HG03432 (cell line): ENCODE results near the gene CDK4.
"Not testable (repeated sequence)": the region's sequence is repeated elsewhere in the genome, so short reads cannot be mapped to it uniquely, and the experiment has no call there.

Experiments
- ATAC-seq: cut with Tn5 transposase; IDR thresholded peaks from one replicate; pipeline ENCODE4 v1.9.1; 2021; ENCODE audit warnings: mild to moderate bottlenecking, moderate library complexity; ENCODE audit not compliant: unreplicated experiment

Gene CDK4

DNA sequence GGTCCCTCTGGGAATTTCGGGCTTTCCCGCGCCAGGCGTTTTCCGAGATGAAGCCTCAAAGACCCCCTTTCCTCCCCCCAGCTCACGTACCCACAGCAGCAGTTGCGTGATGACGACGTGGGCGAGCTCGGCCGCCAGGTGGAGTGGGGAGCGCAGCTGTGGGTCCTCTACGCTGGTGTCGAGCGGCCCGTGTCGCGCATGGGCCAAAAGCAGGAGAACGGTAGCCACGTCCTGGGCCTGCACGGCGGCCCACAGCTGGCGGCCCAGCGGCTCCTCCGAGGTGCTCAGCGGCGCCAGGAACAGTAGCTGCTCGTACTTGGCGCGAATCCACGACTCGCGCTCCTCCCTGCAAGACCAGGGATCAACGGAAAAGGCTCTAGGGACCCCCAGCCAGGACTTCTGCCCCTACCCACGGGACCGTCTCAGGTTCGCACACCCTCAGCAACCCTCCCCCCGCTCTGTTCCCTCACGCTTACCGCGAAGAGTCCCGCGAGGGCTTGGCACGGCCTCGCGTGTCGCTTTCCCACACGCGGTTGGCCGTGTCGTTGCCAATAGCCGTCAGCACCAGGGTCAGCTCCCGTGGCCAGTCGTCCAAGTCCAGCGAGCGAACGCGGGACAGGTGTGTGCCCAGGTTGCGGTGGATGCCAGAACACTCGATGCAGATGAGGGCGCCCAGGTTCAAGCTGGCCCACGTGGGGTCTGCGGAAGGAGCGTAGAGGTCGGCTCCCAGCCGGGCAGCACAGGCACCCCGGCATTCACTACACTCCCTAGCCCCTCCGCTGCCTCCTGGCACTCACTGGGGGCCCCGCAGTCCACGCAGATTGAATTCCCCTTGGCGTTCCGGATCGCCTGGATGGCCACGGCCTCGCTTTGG lies 25.0 kb downstream of the CDK4 start:
- ATAC-seq: no peak

DNA sequence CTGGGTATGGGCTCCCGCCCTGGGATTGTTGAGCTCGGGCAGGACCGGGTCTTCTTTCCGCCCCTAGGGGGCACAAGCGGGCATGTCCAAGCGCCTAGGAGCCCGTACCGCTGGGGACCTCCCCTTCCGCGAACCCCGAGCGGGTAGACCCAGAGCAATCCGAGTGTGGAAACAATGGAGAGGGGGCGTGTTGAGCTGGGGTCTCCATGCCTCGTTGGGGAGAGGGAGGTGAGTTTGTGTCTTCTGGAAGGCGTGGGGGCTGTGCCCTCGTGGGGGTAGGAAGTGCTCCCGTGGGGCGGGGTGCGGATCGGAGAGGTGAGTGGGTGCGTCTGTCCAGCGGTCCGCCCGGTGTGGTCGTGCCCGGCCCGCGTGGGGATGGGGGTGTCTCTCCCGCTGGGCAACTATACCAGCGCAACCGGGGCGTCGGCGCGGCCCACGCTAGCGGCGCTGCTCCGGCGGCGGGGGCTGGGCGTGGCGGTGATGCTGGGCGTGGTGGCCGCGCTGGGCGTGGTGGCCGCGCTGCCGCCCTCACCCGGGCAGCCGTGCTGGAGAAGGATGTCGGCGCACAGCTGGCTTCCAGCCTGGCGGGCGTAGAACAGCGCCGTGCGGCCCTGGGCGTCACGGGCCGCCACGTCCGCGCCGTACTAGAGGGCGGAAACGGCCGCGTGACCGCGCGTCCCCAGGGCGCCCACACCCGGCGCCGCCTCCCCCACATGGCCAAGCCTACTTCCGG lies 25.8 kb downstream of the CDK4 start:
- ATAC-seq: no peak

DNA sequence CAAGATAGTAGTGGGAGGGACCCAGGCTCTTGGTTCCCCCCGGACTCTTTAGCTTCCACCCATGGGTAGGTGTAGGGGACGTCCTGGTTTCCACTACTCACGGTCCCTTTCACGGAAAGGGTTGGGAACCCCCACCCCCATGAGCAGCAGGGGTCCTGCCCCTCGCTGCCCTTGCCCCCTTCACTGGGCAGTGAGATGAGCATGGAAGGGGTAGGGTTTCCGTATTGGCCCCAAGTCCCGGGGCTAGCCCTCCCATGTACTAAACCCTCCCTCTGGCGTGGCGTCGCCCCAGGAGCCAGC lies 26.3 kb downstream of the CDK4 start:
- ATAC-seq: no peak

DNA sequence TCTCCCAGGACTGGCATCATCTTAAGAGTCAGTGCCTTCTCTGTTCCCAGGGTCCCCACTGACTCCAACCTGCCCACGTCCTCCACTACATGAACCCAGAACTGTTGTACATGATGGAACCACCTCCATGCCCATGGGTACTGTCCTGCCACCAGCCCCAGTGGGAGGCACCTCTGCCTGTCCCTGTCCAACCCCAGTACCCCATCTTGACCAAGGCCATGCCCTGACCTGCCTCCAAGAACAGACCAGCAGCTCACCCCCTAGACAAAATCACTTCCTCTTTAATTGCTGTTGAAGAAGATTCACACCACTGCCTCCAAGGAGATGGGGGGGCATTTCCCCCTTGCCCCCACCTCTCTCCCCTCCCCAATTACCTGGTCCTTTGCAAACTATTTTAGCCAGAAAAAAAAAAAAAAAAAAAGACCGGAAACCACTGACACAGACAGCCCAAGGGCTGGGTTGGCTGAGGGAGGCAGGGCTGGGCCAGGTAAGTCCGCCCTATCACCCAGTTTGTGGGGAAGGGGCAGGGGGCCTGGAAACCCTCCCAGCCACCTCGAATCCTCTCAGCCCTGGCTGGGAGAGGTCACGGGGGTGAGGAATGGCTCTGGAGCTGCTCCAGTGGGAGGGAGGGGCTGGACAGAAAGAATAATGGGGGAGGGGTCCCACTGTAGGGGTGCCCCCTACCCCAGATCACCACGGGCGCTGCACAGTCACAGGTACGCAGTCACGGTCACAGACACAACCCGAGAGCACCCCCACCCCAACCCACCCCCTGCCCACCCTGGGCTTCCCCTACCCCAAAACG lies 27.0 kb downstream of the CDK4 start:
- no peak for ATAC-seq

DNA sequence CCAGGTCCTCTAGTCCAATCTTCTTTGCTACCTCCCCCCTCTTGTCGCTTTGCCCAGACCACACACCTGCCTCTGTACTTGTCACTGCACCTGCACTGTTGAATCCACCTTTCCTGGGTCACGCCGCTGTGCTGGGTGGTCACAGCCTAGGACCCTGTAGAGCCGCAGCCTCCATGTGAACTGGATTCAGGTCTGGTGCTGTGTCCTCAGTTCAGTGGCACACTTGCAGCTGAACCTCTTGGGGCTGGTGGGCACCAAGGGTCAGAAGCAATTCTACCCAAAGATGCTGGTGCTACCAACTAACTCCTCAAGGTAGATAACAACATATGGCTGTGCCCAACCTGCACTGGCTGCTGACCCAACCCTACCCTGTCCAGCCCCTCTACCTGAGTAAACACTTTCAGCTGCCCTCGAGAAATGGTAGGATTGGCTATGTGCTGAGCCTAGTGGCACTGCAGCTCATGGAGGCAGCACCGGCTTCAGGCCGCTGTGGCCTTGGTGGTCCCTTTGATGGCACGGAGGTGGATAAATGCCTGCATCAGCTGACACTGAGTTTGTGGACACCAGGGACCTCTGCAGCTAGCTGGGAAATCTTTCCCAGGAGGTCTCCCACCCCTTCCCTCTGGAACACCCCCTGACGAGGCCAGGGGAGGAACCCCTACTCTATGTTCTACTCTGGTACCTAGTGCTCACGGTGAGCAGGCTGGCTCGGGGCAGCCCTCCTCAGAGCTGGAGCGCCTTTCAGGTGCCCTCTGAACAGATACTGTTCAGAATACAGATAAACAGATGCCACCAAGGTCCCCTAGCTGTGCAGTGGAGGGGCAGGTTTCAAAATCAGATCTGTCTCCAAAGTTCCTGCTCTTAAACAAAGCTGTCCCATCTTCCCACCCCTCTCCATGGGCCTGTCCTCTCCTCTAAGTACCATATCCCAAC lies 27.8 kb downstream of the CDK4 start:
- no peak for ATAC-seq

DNA sequence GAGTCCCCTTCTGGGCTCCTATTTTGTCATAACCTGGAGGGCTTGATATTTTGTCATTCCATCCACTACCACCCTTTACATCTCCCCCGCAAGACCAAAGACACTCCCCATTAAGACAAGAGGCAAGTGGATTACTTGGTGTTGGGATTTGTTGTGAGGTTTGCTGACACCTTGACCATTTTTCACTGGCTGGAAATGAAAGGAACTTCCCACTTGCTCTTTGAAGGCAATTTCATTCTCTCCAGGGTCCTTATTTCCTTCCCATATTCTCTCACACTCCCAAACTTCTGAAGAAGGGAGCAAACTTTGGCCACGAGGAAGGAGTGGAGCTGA lies 28.5 kb downstream of the CDK4 start:
- ATAC-seq: no peak

DNA sequence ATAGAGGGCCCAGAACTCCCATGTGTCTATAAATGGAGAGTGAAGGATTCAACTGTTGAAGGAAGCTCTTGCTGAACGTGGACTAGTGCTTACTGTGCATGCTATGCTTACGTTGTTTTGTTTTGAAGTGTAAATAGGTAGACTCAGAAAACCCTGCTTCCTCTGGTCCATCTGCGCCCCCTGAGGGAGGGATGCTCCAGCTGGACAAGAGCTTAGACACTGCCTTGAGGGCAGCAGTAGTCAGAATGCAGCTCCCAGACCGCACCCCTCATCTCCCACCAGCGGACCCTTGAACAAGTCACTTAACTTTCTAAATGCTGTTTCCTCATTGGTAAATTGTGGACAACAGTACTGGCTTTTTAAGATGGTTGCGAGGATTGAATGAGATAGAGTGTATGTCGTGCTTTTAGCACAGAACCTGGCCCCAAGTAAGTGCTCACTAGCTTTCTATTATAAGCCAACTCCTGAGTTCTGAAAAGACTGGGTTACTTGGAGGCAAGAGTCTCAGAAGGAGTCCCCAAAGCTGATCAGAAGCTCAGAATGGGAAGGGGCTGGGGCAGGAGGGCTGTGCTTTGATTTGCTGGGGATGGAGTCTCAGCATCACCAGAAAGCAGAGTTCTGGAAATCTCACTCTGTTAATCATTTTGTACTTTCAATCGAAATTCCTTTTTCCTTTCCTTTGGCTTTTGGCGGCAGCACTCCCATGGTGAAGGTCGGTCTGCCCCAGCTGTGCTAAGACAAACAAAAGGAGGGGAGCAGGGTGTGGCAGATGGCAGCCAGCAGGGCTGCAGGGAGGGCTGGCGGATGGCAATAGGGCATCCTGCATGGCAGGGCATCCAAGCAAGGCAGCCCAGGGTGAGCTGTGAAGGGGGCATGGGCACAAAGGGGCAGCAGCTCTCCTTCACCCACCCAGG lies 29.1 kb downstream of the CDK4 start:
- ATAC-seq: no peak

DNA sequence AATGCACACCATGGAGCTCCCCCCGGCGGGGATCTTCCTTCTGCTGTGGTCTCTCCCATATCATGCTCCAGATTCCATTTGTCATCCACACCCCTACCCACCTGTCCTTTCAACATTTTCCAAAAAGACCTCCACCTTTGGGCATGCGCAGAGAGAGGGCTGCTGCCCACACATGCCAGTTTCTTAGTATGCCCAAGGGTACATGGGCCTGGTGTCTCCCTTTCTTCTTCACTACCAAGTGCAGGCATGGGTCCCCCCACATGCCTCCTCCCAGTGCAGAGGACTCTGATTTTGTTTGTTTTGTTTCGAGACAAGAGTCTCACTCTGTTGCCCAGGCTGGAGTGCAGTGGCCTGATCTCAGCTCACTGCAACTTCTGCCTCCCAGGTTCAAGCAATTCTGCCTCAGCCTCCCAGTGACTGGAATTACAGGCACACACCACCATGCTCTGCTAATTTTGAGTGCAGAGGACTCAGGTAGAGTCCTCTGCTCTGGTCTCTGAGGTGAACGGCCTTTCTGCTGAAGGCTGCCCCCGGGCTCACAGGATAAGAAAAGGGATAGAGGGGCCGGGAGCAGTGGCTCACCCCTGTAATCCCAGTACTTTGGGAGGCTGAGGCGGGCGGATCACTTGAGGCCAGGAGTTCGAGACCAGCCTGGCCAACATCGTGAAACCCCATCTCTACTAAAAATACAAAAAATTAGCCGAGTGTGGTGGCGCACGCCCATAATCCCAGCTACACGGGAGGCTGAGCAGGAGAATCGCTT lies 30.1 kb downstream of the CDK4 start:
- not testable (repeated sequence) for ATAC-seq

DNA sequence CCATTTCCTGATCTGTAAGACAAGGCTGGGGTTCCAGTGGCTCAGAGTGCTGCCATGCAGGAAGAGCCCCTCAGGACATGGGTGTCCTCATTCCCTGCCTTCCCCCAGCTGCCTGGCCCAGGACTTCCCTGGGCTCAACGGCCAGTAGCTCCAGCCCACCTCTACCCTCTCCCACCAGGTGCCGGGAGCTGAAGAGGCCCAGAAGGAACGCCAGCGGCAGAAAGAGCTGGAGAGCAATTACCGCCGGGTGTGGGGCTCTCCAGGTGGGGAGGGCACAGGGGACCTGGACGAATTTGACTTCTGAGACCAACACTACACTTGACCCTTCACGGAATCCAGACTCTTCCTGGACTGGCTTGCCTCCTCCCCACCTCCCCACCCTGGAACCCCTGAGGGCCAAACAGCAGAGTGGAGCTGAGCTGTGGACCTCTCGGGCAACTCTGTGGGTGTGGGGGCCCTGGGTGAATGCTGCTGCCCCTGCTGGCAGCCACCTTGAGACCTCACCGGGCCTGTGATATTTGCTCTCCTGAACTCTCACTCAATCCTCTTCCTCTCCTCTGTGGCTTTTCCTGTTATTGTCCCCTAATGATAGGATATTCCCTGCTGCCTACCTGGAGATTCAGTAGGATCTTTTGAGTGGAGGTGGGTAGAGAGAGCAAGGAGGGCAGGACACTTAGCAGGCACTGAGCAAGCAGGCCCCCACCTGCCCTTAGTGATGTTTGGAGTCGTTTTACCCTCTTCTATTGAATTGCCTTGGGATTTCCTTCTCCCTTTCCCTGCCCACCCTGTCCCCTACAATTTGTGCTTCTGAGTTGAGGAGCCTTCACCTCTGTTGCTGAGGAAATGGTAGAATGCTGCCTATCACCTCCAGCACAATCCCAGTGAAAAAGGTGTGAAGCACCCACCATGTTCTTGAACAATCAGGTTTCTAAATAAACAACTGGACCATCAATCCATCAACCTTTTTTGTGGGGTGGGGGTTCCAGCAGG lies 31.2 kb downstream of the CDK4 start:
- no peak for ATAC-seq

DNA sequence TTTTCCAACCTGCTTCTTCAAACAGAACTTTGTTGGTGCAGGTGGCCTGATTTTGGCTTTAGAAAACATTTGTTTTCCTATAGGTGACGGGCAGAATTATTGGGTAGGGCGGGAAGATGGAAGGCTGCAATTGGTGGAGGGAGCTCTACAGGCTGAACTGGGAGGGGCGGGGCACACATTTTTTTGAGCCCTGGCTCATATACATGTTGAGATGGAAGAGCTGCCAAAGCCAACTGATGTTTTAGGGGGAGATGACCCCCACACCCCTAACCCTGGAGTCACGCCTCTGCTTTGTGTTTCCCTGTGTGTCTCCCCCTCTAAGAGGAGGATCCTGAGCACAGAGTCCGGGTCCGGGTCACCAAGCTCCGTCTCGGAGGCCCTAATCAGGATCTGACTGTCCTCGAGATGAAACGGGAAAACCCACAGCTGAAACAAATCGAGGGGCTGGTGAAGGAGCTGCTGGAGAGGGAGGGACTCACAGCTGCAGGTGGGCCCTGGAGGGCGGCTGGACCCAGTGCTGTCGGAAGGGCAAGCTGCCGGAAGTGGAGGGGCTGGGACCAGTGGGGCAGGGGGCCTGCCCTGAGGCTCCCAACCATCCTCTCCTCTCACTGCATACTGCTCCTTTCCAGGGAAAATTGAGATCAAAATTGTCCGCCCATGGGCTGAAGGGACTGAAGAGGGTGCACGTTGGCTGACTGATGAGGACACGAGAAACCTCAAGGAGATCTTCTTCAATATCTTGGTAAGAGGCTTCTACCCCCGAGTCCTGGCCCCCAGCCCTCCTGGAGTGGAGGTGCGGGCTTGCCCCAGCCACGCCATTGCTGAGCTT lies 32.1 kb downstream of the CDK4 start:
- ATAC-seq: no peak

DNA sequence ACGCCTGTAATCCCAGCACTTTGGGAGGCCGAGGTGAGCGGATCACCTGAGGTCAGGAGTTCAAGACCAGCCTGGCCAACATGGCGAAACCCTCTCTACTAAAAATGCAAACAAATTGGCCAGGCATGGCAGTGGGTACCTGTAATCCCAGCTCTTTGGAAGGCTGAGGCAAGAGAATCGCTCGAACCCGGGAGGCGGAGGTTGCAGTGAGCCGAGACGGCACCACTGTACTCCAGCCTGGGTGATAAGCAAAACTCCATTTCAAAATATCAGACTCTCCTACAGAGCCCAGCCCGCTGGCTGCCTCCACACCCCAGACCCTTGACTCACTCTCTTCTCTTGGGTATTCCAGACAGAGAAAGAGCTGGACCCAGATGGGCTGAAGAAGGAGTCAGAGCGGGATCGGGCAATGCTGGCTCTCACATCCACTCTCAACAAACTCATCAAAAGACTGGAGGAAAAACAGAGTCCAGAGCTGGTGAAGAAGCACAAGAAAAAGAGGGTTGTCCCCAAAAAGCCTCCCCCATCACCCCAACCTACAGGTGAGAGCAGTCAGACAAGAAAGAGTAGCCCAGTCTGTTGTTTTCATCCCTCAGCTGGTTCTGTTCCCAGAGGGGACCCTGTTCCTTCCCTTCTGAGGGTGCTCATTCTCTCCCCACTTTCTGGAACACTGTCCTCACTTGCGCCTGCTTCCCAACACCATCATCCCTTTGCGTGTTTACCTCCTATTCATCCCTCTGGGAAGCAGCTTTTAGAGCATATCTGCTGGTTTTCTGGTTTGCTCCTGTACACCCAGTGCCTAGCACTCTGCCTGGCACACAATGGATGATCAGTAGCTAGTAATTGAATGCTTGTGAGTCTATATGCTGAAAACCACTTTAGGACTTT lies 33.2 kb downstream of the CDK4 start:
- ATAC-seq: no peak

DNA sequence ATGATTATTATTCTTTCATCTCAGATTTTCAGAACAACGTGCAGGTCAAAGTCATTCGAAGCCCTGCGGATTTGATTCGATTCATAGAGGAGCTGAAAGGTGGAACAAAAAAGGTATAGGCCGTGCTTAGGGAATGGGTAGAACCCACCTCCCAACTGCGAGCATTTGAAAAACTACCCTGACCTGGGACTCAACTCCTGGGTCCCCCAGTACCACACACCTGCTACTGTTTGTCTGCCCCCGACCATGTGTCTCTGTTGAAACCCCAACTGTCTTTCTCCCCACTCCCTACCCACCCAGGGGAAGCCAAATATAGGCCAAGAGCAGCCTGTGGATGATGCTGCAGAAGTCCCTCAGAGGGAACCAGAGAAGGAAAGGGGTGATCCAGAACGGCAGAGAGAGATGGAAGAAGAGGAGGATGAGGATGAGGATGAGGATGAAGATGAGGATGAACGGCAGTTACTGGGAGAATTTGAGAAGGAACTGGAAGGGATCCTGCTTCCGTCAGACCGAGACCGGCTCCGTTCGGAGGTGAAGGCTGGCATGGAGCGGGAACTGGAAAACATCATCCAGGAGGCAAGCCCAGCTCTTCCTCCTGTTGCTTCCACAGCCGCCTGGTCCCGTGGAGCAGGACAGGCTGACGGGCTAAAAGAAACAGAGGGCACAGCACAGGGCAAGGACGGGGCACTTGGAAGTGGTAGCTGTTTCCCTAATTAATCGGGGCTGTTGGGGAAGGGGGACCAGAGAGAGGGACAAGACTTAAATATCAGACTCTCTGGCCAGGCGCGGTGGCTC lies 34.1 kb downstream of the CDK4 start:
- no peak for ATAC-seq

DNA sequence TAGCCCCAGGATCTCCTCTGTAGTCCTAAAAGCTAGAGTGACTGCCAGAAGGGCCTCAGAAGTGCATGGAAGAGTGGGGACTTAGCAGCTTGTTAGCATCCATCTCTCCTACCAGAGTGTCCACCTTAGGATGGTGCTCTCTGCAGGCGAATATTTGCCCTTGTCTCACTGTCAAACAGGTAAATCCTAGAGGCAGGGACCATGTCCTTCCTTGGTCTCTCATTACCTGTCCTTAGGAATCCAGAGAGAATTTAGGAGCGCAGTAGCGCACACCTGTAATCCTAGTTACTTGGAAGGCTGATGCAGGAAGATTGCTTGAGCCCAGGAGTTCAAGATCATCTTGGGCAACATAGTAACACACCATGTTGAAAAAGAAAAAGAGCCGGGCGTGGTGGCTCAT lies 35.0 kb downstream of the CDK4 start:
- no peak for ATAC-seq

DNA sequence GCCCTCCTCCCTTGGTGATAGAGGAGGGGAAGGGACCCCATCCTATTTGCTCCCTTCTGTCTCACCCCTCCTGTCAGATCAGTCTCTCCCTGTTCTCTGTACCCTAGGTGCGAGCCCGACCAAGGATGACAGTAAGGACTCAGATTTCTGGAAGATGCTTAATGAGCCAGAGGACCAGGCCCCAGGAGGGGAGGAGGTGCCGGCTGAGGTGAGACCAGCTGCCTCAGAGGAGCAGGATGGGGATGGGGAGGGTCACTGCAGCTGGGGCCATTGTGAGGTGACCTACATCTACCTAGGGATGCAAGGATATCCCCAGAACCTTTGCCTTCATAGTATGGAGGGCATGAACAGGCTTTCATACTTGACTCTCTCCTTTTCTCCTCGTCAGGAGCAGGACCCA lies 35.8 kb downstream of the CDK4 start:
- ATAC-seq: no peak

DNA sequence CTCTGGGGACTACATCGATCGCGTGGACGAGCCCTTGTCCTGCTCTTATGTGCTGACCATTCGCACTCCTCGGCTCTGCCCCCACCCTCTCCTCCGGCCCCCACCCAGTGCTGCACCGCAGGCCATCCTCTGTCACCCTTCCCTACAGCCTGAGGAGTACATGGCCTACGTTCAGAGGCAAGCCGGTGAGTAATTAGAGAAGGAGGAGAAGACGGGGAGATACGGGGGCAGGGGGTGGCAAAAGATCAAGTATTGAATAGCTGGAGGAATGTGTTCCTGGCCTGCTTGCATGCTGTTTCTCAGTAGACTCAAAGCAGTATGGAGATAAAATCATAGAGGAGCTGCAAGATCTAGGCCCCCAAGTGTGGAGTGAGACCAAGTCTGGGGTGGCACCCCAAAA lies 36.3 kb downstream of the CDK4 start:
- no peak for ATAC-seq
